HG03457 (cell line): ENCODE measurements around the gene ZDHHC16.

Experiments
- ATAC-seq: cut with Tn5 transposase; IDR thresholded peaks from one replicate; pipeline ENCODE4 v1.9.1; 2021; ENCODE audit warnings: moderate number of reproducible peaks; ENCODE audit not compliant: unreplicated experiment

The ZDHHC16 gene

GRCh38 chr10:97506199-97506991 is 60.4 kb downstream of the ZDHHC16 start:
- ATAC-seq = no peak
